Cardiac fibroblast (primary cell): ENCODE results near the gene SCD.
"Not testable (repeated sequence)": the region's sequence is repeated elsewhere in the genome, so short reads cannot be mapped to it uniquely, and the experiment has no call there.

Experiments
- DNase-seq, 2 donors: peaks; one replicate each; pipeline versions ENCODE4 v3.0.0 to v3.0.0-alpha.2; 2010; ENCODE audit warnings: low read depth in 2 of 2
- H3K4me3 ChIP-seq, 2 donors: replicated peaks in 1 of 2; 1 replicate in 1 of 2; 2 replicates in 1 of 2; pipeline ENCODE4 v1.5.1; 2011; ENCODE audit warnings: low read depth in 2 of 2, low read length in 2 of 2, mild to moderate bottlenecking in 2 of 2, moderate library complexity in 1 of 2
- CTCF ChIP-seq: IDR thresholded peaks from one replicate; pipeline ENCODE4 v1.5.1; 2011; ENCODE audit warnings: low read depth, mild to moderate bottlenecking, low read length, inconsistent platforms

Gene SCD

GRCh38 chr10:100370714-100371481 lies 23.9 kb downstream of the SCD start:
- H3K4me3 ChIP-seq = no peak overlapping the region
- no peak for TF ChIP-seq CTCF
- peak; percentile 87 to 95 for DNase-seq

GRCh38 chr10:100371482-100372027 lies 24.5 kb downstream of the SCD start:
- no peak for DNase-seq
- no peak overlapping the region for H3K4me3 ChIP-seq
- TF ChIP-seq CTCF = no peak

- no peak for DNase-seq
- H3K4me3 ChIP-seq = peak overlapping the region; percentile 16 to 39
- no peak for TF ChIP-seq CTCF
Measured at GRCh38 chr10:100372415-100373297, 25.6 kb downstream of the SCD start.

GRCh38 chr10:100373298-100374199 lies 26.5 kb downstream of the SCD start:
- no peak for TF ChIP-seq CTCF
- H3K4me3 ChIP-seq = peak overlapping the region; percentile 54 to 59
- peak; percentile 100 for DNase-seq

- no peak for TF ChIP-seq CTCF
- H3K4me3 ChIP-seq = peak overlapping the region; percentile 54 to 59
- DNase-seq = no peak
Measured at GRCh38 chr10:100374200-100374655, 27.2 kb downstream of the SCD start.

- DNase-seq = not testable (repeated sequence)
- peak overlapping the region in 1 of 2 donors; percentile 59 for H3K4me3 ChIP-seq
Measured at GRCh38 chr10:100374677-100375353, 27.8 kb downstream of the SCD start.

GRCh38 chr10:100376656-100377055 lies 29.6 kb downstream of the SCD start:
- DNase-seq = not testable (repeated sequence)

More at GRCh38 chr10:100376656-100377055, 29.6 kb downstream of the SCD start:
- not testable (repeated sequence) for H3K4me3 ChIP-seq
